ENCODE data around the gene EPO.

GRCh38 chr7:100730136-100730800 lies 10.0 kb downstream of the EPO start:
- no peak for TF ChIP-seq TARDBP (IDR thresholded peaks at IDR 0.05)
- TF ChIP-seq SP1 (IDR thresholded peaks at IDR 0.05), result no peak
- TF ChIP-seq BHLHE40 (IDR thresholded peaks at IDR 0.05; ENCODE audit: borderline replicate concordance), result no peak

Measured in HEK293T (cell line).